HUDEP-2 (cell line): ENCODE results near the gene SLC6A3.

ENCODE experiments used
- DNase-seq, 76 experiments: peaks; one replicate each; lab custom pipeline; 2025; ENCODE audit not compliant: unreplicated experiment in 76 of 76; lab: John Stamatoyannopoulos, UW

Gene SLC6A3

GRCh38 chr5:1357946-1358725, 87.1 kb downstream of the SLC6A3 start:
- DNase-seq, result no peak

GRCh38 chr5:1356873-1357787, 88.1 kb downstream of the SLC6A3 start:
- DNase-seq, result no peak

GRCh38 chr5:1354576-1354975, 90.7 kb downstream of the SLC6A3 start:
- no peak for DNase-seq

GRCh38 chr5:1352231-1353219, 92.7 kb downstream of the SLC6A3 start:
- no peak for DNase-seq

GRCh38 chr5:1351156-1351555, 94.1 kb downstream of the SLC6A3 start:
- no peak for DNase-seq

GRCh38 chr5:1349246-1349645, 96.0 kb downstream of the SLC6A3 start:
- no peak for DNase-seq

GRCh38 chr5:1348986-1349245, 96.3 kb downstream of the SLC6A3 start:
- no peak for DNase-seq

- DNase-seq, result no peak
Measured at GRCh38 chr5:1347571-1347970, 97.7 kb downstream of the SLC6A3 start.

GRCh38 chr5:1346627-1347440, 98.4 kb downstream of the SLC6A3 start:
- DNase-seq, result no peak

- no peak for DNase-seq
Measured at GRCh38 chr5:1345876-1346626, 99.2 kb downstream of the SLC6A3 start.

GRCh38 chr5:1344975-1345838, 100.0 kb downstream of the SLC6A3 start, which contains the start of gene CLPTM1L:
CLPTM1L (minus strand) TSS chr5:1345099; CDS start chr5:1344841, 258 bp downstream.
- peak in 72 of 76 experiments; percentile 7 to 83 (median 65) for DNase-seq

- DNase-seq, result peak in 1 of 76 experiments; percentile 10
Measured at GRCh38 chr5:1343931-1344901, 101.0 kb downstream of the SLC6A3 start.

GRCh38 chr5:1343315-1343751, 101.9 kb downstream of the SLC6A3 start:
- no peak for DNase-seq
